SH-SY5Y (cell line): ENCODE measurements around the gene ZSCAN30.

Experiments
- GATA2 ChIP-seq: IDR thresholded peaks from 2 replicates; pipeline ENCODE4 v1.6.1; 2011; ENCODE audit warnings: mild to moderate bottlenecking, low read depth, low read length
- GATA3 ChIP-seq: IDR thresholded peaks from 2 replicates; pipeline ENCODE4 v1.6.1; 2011; ENCODE audit warnings: low read depth, mild to moderate bottlenecking, low read length, moderate library complexity

DNA sequence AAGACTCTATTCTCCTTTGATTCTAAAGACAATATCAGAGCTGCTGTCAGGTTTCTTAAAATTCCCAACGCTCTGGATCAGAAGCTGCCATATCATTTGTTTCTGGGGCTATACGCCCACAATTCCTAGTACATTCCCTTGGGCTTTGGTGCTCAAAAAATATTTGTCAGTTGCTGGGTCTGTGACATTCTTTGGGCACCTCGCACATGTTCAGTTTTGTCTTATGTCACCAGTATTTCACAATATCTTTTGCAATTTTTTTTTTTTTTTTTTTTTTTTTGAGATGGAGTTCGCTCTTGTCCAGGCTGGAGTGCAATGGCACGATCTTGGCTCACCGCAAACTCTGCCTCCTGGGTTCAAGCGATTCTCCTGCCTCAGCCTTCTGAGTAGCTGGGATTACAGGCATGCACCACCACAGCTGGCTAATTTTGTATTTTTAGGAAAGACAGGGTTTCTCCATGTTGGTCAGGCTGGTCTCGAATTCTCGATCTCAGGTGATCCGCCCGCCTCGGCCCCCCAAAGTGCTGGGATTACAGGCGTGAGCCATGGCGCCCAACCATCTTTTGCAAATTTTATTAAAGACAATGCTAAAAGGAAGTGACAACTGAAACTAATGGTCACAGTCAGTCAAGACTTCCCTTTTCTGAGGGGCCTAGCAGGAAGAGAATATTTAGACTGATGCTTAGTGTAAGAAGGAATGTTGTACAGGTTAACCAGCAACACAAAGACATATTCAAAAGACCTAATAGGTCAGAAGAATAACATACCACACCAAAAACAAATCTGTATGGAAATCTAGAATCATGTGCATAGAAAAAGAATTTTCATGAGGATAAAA, 42.4 kb downstream of the ZSCAN30 start:
- TF ChIP-seq GATA3 (no peak), GATA2 (no peak)
